AG09309 (cell line): ENCODE measurements around the gene CCN5.

Source experiments
- DNase-seq: peaks from one replicate; pipeline ENCODE4 v3.0.0-alpha.2; 2010; ENCODE audit warnings: low read depth
- H3K4me3 ChIP-seq: 2 replicates; pipeline ENCODE4 v1.5.1; 2011; ENCODE audit warnings: mild to moderate bottlenecking, low read depth, low read length, moderate library complexity; ENCODE audit not compliant: control insufficient read depth
- CTCF ChIP-seq: IDR thresholded peaks from 2 replicates; pipeline ENCODE4 v1.5.1; 2011; ENCODE audit warnings: mild to moderate bottlenecking, low read depth, low read length, inconsistent platforms; ENCODE audit not compliant: insufficient read depth, control insufficient read depth; ENCODE audit errors: missing control alignments

The CCN5 gene

GRCh38 chr20:44734938-44735337 is 19.8 kb downstream of the CCN5 start:
- TF ChIP-seq CTCF: peak; percentile 32
- DNase-seq: no peak
- no peak overlapping the region for H3K4me3 ChIP-seq

GRCh38 chr20:44735816-44736169 is 20.6 kb downstream of the CCN5 start:
- TF ChIP-seq CTCF: no peak
- no peak overlapping the region for H3K4me3 ChIP-seq
- no peak for DNase-seq

GRCh38 chr20:44736170-44737021 is 21.2 kb downstream of the CCN5 start:
- no peak overlapping the region for H3K4me3 ChIP-seq
- TF ChIP-seq CTCF: no peak
- DNase-seq: no peak

- TF ChIP-seq CTCF: no peak
- H3K4me3 ChIP-seq: no peak overlapping the region
- no peak for DNase-seq
Observed at GRCh38 chr20:44737116-44737515, 21.9 kb downstream of the CCN5 start.

GRCh38 chr20:44738813-44739477 is 23.8 kb downstream of the CCN5 start:
- TF ChIP-seq CTCF: no peak
- DNase-seq: no peak
- H3K4me3 ChIP-seq: no peak overlapping the region

GRCh38 chr20:44739942-44740341 is 24.8 kb downstream of the CCN5 start:
- DNase-seq: no peak
- TF ChIP-seq CTCF: no peak

More at GRCh38 chr20:44739942-44740341, 24.8 kb downstream of the CCN5 start:
- no peak overlapping the region for H3K4me3 ChIP-seq
